Neural cell (in vitro differentiated cells): ENCODE results near the gene DARS1. TPM values are rescaled to one million over a fixed set of nuclear protein-coding genes. Genes with fewer than 3 reads are reported as not detected.

Experiments
- H2AFZ ChIP-seq: fragments of 200-600, 300-800 bp; sonication (generic), shearing (Covaris generic); 2 replicates; pipeline ENCODE4 v1.6.0; 2014; ENCODE audit warnings: low read depth, mild to moderate bottlenecking, antibody characterized with exemption, low read length, moderate library complexity
- H3F3A ChIP-seq: fragments of 200-600 bp; shearing (Covaris generic); 2 replicates; pipeline ENCODE4 v1.6.1; 2016; ENCODE audit warnings: mild to moderate bottlenecking, moderate library complexity, mixed read lengths, antibody characterized with exemption, low read length; ENCODE audit not compliant: insufficient read depth, poor library complexity, severe bottlenecking
- H3K27ac ChIP-seq: fragments of 200-600, 300-800 bp; sonication (generic), shearing (Covaris generic); 2 replicates; pipeline ENCODE4 v1.5.1; 2014; ENCODE audit warnings: mild to moderate bottlenecking, low read length, moderate library complexity
- H3K27me3 ChIP-seq: fragments of 300-800, 200-600 bp; sonication (generic), shearing (Covaris generic); 2 replicates; pipeline ENCODE4 v1.6.0; 2014; ENCODE audit warnings: mild to moderate bottlenecking, low read depth, low read length, moderate library complexity; ENCODE audit not compliant: insufficient read depth
- H3K36me3 ChIP-seq: fragments of 300-800, 200-600 bp; sonication (generic), shearing (Covaris generic); 2 replicates; pipeline ENCODE4 v1.5.1; 2014; ENCODE audit warnings: mild to moderate bottlenecking, antibody characterized with exemption, low read length, moderate library complexity; ENCODE audit not compliant: insufficient read depth
- H3K4me2 ChIP-seq: fragments of 300-800, 200-600 bp; sonication (generic), shearing (Covaris generic); 2 replicates; pipeline ENCODE4 v1.6.0; 2014; ENCODE audit warnings: mild to moderate bottlenecking, low read length
- H3K4me3 ChIP-seq: fragments of 300-800, 200-600 bp; sonication (generic), shearing (Covaris generic); 2 replicates; pipeline ENCODE4 v1.5.1; 2014; ENCODE audit warnings: mild to moderate bottlenecking, low read length, moderate library complexity
- H3K79me2 ChIP-seq: fragments of 200-600 bp; shearing (Covaris generic); replicated peaks from 2 replicates; pipeline ENCODE4 v1.6.0; 2014; ENCODE audit warnings: mild to moderate bottlenecking, low read length, moderate library complexity; ENCODE audit not compliant: insufficient read depth
- H3K9ac ChIP-seq: fragments of 300-800, 200-600 bp; sonication (generic), shearing (Covaris generic); 2 replicates; pipeline ENCODE4 v1.6.1; 2016; ENCODE audit warnings: mild to moderate bottlenecking, low read length, mixed read lengths
- H3K9me2 ChIP-seq: fragments of 200-600 bp; shearing (Covaris generic); 2 replicates; pipeline ENCODE4 v1.6.1; 2016; ENCODE audit warnings: mild to moderate bottlenecking, low read length, mixed read lengths; ENCODE audit not compliant: insufficient read depth
- H3K9me3 ChIP-seq: fragments of 200-600, 300-800 bp; sonication (generic), shearing (Covaris generic); 2 replicates; pipeline ENCODE4 v1.6.1; 2016; ENCODE audit warnings: mild to moderate bottlenecking, mixed run types, low read length, moderate library complexity, mixed read lengths
- H4K20me1 ChIP-seq: fragments of 200-600 bp; shearing (Covaris generic); 2 replicates; pipeline ENCODE4 v1.6.1; 2016; ENCODE audit warnings: mild to moderate bottlenecking, mixed run types; ENCODE audit not compliant: insufficient read depth
- EP300 ChIP-seq: fragments of 450-650 bp; conservative IDR thresholded peaks from 2 replicates; pipeline ENCODE4 v1.6.1; 2014; ENCODE audit warnings: antibody characterized with exemption, mild to moderate bottlenecking, moderate library complexity; ENCODE audit not compliant: poor library complexity, severe bottlenecking
- EZH2 ChIP-seq: fragments of 200-600, 300-800 bp; shearing (Covaris generic), sonication (generic); IDR thresholded peaks from 2 replicates; pipeline ENCODE4 v1.6.1; 2014; ENCODE audit warnings: antibody characterized with exemption, low read length, borderline replicate concordance, mild to moderate bottlenecking; ENCODE audit not compliant: insufficient read depth, poor library complexity, severe bottlenecking
- MXI1 ChIP-seq: fragments of 450-650 bp; conservative IDR thresholded peaks from 2 replicates; pipeline ENCODE4 v1.6.1; 2014; ENCODE audit warnings: antibody characterized with exemption, mild to moderate bottlenecking; ENCODE audit not compliant: poor library complexity, severe bottlenecking
- POLR2AphosphoS5 ChIP-seq: IDR thresholded peaks from 2 replicates; pipeline ENCODE4 v1.6.1; 2012
- RAD21 ChIP-seq: fragments of 450-650 bp; conservative IDR thresholded peaks from 2 replicates; pipeline ENCODE4 v1.6.1; 2014; ENCODE audit warnings: antibody characterized with exemption, mild to moderate bottlenecking, moderate library complexity
- SMC3 ChIP-seq: fragments of 450-650 bp; conservative IDR thresholded peaks from 2 replicates; pipeline ENCODE4 v1.6.1; 2014; ENCODE audit warnings: antibody characterized with exemption, mild to moderate bottlenecking, moderate library complexity; ENCODE audit not compliant: poor library complexity
- TAF1 ChIP-seq: IDR thresholded peaks from 2 replicates; pipeline ENCODE4 v1.6.1; 2012; ENCODE audit warnings: low read depth
- polyA minus RNA-seq: library from RNA; depleted of rRNA, polyadenylated mRNA; stranded (reverse); fragments of >200 nt; gene quantifications from 2 replicates; pipeline ENCODE4 v1.2.3, GENCODE V29; 2014
- polyA plus RNA-seq: library from polyadenylated mRNA; depleted of rRNA; stranded (reverse); fragments of >200 nt; gene quantifications from 2 replicates; pipeline ENCODE4 v1.2.3, GENCODE V29; 2014
- TF ChIP-seq, protein P1 (sequence below): fragments of 450-650 bp; IDR thresholded peaks from 2 replicates; pipeline ENCODE4 v1.5.1; 2014; ENCODE audit warnings: antibody characterized with exemption, mild to moderate bottlenecking, moderate library complexity; ENCODE audit not compliant: poor library complexity, severe bottlenecking
- TF ChIP-seq, protein P2 (sequence below): IDR thresholded peaks from 2 replicates; pipeline ENCODE4 v1.6.1; 2012; ENCODE audit warnings: borderline replicate concordance

DARS1 gene
- polyA plus RNA-seq, result 37.9 and 38.7 TPM in 2 replicates
- 33.8 and 44.1 TPM in 2 replicates for polyA minus RNA-seq

DNA sequence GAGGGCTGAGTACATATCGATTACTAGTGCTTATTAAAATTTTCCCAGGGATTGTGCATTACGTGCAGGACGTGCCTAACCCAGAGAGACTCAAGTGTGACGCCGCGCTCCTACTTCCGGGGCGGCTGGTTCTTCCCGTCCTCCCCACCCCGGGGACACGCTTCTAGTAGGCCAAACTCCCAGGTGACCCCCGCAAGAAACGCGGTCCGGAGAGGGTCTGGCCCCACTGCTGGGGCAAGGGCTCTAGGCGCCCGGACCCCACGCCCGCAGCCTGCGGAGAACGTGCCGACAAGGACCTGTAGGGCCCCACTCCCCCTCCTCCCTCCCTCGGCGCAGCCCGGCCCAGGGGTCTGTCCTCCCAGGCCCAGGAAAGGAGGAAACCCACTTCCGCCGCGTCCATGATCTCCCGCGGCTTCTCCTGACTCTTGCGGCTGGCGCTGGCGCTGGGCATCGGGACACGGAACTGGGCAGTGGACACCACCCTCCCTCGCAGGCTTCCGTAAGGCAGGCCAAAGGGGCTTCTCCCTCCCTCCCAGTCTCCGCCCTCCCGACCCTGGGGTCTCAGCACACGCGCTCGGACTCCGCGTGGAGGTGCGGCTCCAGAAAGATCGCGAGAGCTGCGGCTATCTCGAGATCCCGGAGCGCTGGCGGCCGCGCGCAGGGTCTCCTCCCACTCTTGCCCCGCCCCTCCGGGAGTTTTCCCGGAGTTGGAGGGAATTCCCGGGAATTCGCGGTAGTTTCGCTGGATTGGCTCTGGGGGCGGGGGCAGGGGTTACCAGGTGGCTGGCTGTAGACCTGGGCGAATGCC, at the start of gene DARS1:
Gene DARS1, minus strand, starts transcription at position 609 of the 808 bp plus-strand sequence. Its CDS starts 158 bp downstream, at position 451.
- peak; percentile 21 for TF ChIP-seq SMC3
- no peak for TF ChIP-seq EP300
- TF ChIP-seq EZH2, result no peak
- TF ChIP-seq, protein P1, sequence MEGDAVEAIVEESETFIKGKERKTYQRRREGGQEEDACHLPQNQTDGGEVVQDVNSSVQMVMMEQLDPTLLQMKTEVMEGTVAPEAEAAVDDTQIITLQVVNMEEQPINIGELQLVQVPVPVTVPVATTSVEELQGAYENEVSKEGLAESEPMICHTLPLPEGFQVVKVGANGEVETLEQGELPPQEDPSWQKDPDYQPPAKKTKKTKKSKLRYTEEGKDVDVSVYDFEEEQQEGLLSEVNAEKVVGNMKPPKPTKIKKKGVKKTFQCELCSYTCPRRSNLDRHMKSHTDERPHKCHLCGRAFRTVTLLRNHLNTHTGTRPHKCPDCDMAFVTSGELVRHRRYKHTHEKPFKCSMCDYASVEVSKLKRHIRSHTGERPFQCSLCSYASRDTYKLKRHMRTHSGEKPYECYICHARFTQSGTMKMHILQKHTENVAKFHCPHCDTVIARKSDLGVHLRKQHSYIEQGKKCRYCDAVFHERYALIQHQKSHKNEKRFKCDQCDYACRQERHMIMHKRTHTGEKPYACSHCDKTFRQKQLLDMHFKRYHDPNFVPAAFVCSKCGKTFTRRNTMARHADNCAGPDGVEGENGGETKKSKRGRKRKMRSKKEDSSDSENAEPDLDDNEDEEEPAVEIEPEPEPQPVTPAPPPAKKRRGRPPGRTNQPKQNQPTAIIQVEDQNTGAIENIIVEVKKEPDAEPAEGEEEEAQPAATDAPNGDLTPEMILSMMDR, result no peak
- no peak for TF ChIP-seq RAD21
- TF ChIP-seq, protein P2, sequence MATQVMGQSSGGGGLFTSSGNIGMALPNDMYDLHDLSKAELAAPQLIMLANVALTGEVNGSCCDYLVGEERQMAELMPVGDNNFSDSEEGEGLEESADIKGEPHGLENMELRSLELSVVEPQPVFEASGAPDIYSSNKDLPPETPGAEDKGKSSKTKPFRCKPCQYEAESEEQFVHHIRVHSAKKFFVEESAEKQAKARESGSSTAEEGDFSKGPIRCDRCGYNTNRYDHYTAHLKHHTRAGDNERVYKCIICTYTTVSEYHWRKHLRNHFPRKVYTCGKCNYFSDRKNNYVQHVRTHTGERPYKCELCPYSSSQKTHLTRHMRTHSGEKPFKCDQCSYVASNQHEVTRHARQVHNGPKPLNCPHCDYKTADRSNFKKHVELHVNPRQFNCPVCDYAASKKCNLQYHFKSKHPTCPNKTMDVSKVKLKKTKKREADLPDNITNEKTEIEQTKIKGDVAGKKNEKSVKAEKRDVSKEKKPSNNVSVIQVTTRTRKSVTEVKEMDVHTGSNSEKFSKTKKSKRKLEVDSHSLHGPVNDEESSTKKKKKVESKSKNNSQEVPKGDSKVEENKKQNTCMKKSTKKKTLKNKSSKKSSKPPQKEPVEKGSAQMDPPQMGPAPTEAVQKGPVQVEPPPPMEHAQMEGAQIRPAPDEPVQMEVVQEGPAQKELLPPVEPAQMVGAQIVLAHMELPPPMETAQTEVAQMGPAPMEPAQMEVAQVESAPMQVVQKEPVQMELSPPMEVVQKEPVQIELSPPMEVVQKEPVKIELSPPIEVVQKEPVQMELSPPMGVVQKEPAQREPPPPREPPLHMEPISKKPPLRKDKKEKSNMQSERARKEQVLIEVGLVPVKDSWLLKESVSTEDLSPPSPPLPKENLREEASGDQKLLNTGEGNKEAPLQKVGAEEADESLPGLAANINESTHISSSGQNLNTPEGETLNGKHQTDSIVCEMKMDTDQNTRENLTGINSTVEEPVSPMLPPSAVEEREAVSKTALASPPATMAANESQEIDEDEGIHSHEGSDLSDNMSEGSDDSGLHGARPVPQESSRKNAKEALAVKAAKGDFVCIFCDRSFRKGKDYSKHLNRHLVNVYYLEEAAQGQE, result peak; percentile 96
- TF ChIP-seq TAF1, result no peak
- peak; percentile 52 for TF ChIP-seq POLR2AphosphoS5
- TF ChIP-seq MXI1, result peak; percentile 97
- H3K27me3 ChIP-seq, result no peaks in the 10 kb centered on the region
- no peaks in the 10 kb centered on the region for H3K9me2 ChIP-seq
- no peaks in the 10 kb centered on the region for H3K9me3 ChIP-seq
- no peaks in the 10 kb centered on the region for H4K20me1 ChIP-seq
- H3K9ac ChIP-seq, result peak within 1 kb of the TSS; percentile 83
- peak within 1 kb of the TSS; percentile 50 for H3K4me2 ChIP-seq
- H3K79me2 ChIP-seq, result no peaks in the 10 kb centered on the region
- peak within 1 kb of the TSS; percentile 96 for H2AFZ ChIP-seq
- no peaks in the 10 kb centered on the region for H3K36me3 ChIP-seq
- H3K4me3 ChIP-seq, result peak within 1 kb of the TSS; percentile 93
- H3F3A ChIP-seq, result no peaks in the 10 kb centered on the region
- peak within 1 kb of the TSS; percentile 64 for H3K27ac ChIP-seq

GRCh38 chr2:136034629-136035028, 49.2 kb upstream of the DARS1 start:
- Histone ChIP-seq H3K36me3 (no peaks in the 10 kb centered on the region), H3F3A (no peaks in the 10 kb centered on the region), H3K4me3 (no peak overlapping the region), H3K9me2 (no peaks in the 10 kb centered on the region), H3K27me3 (no peaks in the 10 kb centered on the region), H4K20me1 (no peaks in the 10 kb centered on the region), H3K79me2 (no peaks in the 10 kb centered on the region), H3K4me2 (no peak overlapping the region), H3K9me3 (no peaks in the 10 kb centered on the region), H3K27ac (no peak overlapping the region), H2AFZ (no peak overlapping the region), H3K9ac (no peak overlapping the region)
- TF ChIP-seq, protein P1, result no peak
- TF ChIP-seq TAF1 (no peak), SMC3 (no peak), EZH2 (no peak), POLR2AphosphoS5 (no peak), EP300 (no peak), MXI1 (no peak), RAD21 (no peak)
- TF ChIP-seq, protein P2, result no peak
